HG03571 (cell line): ENCODE results near the gene ATXN1.
A peak's percentile ranks its signal among the peaks of the same experiment; 100 is the strongest.

Experiments
- ATAC-seq: cut with Tn5 transposase; IDR thresholded peaks from one replicate; pipeline ENCODE4 v1.9.1; 2021; ENCODE audit not compliant: unreplicated experiment

ATXN1 gene

DNA sequence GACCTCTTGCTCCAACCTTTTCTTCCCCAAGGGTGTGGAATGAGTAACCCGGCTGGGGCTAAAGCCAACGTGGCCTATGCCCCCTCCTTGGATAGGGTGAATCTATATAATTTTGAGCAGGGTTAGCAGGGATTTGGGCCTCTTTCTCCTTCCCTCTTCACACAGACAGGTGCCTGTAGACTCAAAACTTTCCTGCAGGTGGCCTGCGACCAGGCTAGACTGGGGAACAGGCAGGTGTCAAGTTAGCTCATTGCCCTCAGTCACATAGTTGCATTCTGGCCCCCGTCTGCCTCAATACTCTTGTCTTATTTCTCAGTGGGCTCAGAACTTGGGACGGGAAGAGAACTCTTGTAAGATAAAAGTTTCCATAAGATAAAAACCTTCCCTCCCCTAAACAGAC, 243.0 kb downstream of the ATXN1 start:
- no peak for ATAC-seq

- ATAC-seq = no peak
Measured at GRCh38 chr6:16514249-16514648, 247.0 kb downstream of the ATXN1 start.

GRCh38 chr6:16512544-16513290, 248.5 kb downstream of the ATXN1 start:
- no peak for ATAC-seq

DNA sequence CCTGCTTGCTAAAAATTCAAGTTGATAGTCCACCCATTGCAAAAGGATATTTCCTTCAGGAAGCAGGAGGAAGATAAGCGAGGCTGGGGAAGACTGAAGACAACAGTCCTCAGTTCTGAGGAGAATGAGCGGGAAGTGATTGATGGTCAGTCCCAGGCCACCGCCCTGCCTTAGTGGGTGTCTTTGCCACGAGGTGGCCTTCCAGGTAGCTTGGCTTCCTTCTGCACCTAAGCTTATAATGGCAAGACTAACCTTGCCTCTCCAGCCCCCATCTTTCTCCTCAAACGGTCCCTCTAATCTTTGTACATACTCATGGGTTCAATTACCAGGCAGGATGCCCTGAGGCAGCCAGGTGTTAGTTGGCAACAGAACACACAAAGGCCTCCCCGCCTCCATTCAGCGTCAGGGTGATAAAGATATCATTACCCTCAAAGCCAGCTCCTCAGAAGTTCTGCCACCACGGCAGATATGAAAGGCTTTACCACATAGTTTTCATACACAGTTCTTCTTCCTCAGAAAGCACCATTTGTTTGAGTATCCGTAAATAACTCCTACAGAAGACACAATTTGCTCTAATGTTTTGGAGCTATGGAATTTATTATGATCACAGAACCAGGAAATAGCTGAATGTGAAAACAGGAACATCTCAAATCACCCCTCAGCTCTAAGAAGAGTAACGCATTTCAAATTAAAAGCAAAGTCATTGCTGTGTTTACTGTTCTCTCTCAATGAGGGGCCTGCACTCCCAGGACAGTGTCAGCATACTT, 249.4 kb downstream of the ATXN1 start:
- peak; percentile 48 for ATAC-seq

DNA sequence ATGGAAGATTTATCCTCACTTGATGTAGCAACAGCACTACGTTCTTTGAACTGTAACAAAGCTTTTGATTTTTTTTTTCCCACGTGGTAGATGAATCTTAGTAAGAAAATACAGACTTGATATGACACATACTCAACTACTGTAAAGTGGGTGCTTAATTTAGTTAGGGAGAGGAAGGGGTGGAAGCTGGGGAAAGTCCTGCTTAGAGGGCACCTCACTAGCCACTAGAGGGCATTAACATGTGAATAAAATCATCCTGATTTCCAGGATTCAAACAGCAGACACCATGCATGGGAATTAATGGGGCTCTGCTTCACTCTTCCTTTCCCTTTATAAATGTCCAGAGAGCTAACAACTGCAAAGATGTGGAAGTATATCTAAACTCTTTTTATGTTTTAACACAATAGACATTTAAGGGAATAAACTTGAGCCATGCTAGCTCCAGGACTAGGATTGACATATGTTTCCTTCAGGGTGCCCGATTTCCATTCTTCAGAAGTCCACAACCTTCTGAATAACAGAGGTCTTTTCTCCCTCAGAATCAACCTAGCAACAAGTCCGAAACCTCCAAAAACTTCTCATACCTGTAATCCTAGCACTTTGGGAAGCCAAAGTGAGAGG, 250.1 kb downstream of the ATXN1 start:
- no peak for ATAC-seq

DNA sequence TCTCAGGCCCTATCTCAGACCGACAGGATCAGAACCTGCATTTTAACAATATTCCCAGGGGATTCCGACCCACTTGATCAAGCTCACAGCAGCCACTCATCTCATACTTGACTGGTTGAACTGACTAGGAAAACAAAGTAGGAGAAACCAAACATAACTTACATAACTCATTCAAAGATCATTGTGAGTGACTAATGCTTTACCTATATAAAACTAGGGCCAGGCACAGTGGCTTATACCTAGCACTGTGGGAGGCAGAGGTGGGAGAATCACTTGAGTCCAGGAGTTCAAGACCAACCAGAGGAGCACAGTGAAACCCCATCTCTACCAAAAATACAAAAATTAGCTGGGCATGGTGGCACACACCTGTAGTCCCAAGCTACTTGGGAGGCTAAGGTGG, 251.0 kb downstream of the ATXN1 start:
- ATAC-seq = no peak

DNA sequence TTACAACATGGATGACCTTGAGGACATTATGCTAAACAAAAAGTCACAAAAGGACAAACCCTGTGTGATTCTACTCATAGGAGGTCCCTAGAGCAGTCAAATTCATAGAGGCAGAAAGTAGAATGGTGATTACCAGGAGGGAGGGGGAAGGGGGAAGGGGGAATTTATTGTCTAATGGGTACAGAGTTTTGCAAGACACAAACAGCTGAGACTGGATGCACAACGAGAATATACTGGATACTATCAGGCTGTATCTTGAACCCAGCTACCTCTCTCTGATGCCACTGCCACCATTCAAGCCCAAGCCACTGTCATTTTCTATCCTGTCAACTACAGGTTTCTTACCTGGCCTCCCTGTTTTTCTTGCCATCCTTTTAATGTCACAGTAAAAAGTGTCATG, 252.3 kb downstream of the ATXN1 start:
- no peak for ATAC-seq

- ATAC-seq = no peak
Measured at GRCh38 chr6:16505711-16506357, 255.4 kb downstream of the ATXN1 start.

DNA sequence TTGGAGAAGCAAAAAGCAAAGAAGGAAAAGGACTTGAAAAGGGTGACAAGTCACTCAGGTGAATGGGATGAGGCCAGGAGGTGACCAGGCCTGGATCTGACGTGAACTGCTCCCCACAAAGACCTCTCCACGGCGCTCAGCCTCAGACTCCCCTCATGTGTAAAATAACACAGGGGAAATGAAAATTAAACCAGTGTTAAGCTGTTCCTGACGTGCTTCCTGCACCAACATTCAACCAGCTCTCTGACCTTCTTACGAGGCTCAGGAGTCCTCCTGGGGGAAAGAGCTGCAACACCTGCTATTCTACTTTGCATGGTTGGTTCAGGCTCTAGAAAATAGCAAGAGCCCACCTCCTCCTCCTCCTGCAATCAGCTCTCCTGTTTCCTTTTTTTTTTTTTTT, 256.7 kb downstream of the ATXN1 start:
- ATAC-seq = no peak

GRCh38 chr6:16503970-16504415, 257.3 kb downstream of the ATXN1 start:
- ATAC-seq = peak; percentile 74

- ATAC-seq = no peak
Measured at GRCh38 chr6:16503241-16503775, 258.0 kb downstream of the ATXN1 start.

- no peak for ATAC-seq
Measured at GRCh38 chr6:16498957-16499356, 262.3 kb downstream of the ATXN1 start.

DNA sequence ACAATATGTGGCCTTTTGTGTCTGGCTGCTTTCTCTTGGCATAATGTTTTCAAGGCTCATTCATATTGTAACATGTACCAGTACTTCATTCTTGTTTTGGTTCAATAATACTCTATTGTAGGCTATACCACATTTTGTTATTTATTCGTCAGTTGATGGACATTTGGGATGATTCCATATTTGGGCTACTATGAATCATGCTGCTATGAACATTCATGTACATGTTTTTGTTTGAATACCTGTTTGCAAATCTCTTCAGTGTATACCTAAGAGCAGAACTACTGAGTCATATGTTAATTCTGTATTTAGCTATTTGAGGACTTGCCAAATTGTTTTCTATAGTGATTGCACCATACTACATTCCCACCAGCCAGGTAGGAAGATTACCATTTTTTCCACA, 263.0 kb downstream of the ATXN1 start:
- no peak for ATAC-seq

- ATAC-seq = no peak
Measured at GRCh38 chr6:16496991-16497801, 264.1 kb downstream of the ATXN1 start.

- no peak for ATAC-seq
Measured at GRCh38 chr6:16496210-16496609, 265.1 kb downstream of the ATXN1 start.

GRCh38 chr6:16494793-16495192, 266.5 kb downstream of the ATXN1 start:
- peak; percentile 92 for ATAC-seq

GRCh38 chr6:16493802-16494201, 267.5 kb downstream of the ATXN1 start:
- no peak for ATAC-seq

DNA sequence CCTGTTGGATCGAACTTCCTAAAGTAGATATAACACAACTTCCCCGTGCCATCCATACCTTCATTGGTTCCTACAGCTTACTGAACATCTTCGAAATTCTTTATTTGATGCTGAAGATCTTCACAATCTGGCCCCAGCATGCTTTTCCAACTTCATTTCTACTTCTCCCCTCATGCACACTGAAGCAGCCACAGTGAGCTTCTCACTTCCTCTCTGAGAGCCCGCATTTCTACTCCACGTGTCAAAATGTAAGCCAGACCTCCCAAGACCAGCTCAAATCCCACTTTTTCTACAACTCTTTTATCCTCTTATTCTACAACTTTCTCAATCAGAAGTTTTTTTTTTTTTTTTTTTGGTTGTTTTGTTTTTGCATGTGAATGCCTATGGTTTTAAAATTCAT, 268.1 kb downstream of the ATXN1 start:
- no peak for ATAC-seq

DNA sequence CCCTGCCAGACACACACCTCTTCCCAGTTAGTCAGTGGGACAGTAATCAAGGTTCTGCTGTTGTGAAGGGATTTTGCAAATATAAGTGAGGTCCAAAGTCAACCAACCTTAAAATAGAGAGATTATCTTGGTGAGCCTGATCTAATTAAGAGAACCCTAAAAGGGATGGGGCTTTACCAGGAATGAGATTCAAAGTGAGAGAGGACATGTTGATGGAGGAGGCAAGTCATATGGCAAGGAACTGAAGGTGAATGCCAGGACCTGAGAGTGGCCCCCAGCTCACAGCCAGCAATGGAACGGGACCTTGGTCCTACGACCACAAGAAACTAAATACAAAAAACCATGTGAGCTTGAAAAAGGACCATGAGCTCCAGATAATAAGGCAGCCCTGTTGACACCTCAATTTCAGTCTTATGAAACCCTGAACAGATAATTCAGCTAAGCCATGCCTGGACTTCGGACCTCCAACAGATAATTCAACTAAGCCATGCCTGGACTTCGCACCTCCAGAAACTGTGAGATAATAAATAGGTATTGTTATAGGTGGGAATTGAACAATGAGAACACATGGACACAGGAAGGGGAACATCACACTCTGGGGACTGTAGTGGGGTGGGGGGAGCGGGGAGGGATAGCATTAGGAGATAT, 269.5 kb downstream of the ATXN1 start:
- no peak for ATAC-seq

DNA sequence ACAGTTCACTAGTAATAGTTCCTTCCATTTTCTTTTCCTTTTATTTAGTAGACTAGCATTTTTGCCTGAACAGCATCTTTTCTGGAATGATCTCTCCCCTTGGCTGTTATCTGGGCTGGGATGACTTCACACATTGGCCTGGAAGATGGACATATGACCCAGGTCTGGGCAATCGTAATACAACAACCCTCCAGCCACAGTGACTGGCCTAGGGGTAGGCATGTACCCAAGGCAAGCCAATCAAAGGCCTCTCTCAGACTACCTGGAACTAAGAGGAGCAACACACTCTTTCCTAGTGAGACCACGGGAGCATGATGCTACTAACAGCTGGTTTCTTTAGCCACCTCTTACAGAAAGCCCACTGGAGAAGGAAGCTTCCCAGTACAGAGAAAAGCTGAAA, 270.6 kb downstream of the ATXN1 start:
- no peak for ATAC-seq
